AG04450 (cell line): ENCODE data around the gene CSNK2B. TPM values are rescaled to one million over a fixed set of nuclear protein-coding genes. Genes with fewer than 3 reads are reported as not detected.

Experiments
- CTCF ChIA-PET: fragments of 300-600, 350-600 bp; formaldehyde crosslinking; extraction: SDS; loops from one replicate; lab custom pipeline; 2022; ENCODE audit warnings: antibody characterized with exemption, inconsistent platforms; lab: Charles Lee
- POLR2A ChIA-PET: fragments of 350-600 bp; formaldehyde crosslinking; extraction: SDS; loops from one replicate; lab custom pipeline; 2021; ENCODE audit warnings: antibody characterized with exemption, inconsistent platforms; lab: Yijun Ruan, JAX
- DNase-seq: peaks from one replicate; pipeline ENCODE4 v3.0.0-alpha.2; 2011; ENCODE audit warnings: low read depth, low spot score
- H3K27ac ChIP-seq: one replicate; pipeline ENCODE4 v1.5.1; 2012; ENCODE audit warnings: low read depth, low read length, control low read depth
- H3K27me3 ChIP-seq: one replicate; pipeline ENCODE4 v1.6.0; 2012; ENCODE audit warnings: low read length; ENCODE audit not compliant: control insufficient read depth, insufficient read depth
- H3K4me3 ChIP-seq: 2 replicates; pipeline ENCODE4 v1.5.1; 2011; ENCODE audit warnings: mild to moderate bottlenecking, low read depth, low read length, control low read depth
- H3K9me3 ChIP-seq: 2 replicates; pipeline ENCODE4 v1.5.1; 2012; ENCODE audit warnings: low read length; ENCODE audit not compliant: control insufficient read depth, insufficient read depth
- polyA plus RNA-seq: library from polyadenylated mRNA; depleted of rRNA; stranded (reverse); fragments of >200 nt; gene quantifications from 2 replicates; pipeline ENCODE4 v1.2.3, GENCODE V29; 2011
- TF ChIP-seq, protein P1 (sequence below): IDR thresholded peaks from 2 replicates; pipeline ENCODE4 v1.5.1; 2011; ENCODE audit warnings: low read depth, low read length, control low read depth, inconsistent platforms

The CSNK2B gene
- polyA plus RNA-seq, 1 experiment = 80.1 TPM

DNA sequence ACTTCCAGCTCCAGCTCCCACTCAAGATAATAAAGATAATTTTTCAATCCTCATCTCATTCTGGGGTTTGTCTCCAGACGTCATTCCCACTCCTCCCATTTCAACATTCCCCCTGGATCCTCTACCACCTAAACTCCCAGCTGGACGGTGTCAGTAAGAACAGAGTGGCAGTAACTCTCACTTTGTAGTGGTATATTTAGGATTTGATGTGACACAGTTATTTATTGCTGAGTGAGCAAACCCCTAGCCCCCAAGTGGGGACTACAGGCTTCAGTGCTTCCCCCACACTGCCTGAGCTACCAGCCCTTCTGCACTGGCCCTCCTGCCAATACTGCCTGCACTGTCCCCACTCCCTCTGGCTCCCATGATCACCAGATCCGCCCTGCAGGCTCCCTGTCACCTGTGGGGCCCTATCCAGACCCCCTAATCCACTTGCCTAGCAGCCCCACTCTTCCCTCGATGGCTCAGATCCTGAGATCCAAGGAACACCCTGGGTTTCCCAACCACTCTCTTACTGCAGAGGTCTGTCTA, 7.7 kb upstream of the CSNK2B start:
- ChIA-PET POLR2A (interaction anchor here (0.5 kb wide), 1 partner anchor 40 kb away, joined by 3 read pairs; no protein-coding TSS in a partner anchor), CTCF (interaction anchor here (1.1 kb wide), 1 partner anchor 60 kb away, joined by 4 read pairs; no protein-coding TSS in a partner anchor)
- TF ChIP-seq, protein P1, sequence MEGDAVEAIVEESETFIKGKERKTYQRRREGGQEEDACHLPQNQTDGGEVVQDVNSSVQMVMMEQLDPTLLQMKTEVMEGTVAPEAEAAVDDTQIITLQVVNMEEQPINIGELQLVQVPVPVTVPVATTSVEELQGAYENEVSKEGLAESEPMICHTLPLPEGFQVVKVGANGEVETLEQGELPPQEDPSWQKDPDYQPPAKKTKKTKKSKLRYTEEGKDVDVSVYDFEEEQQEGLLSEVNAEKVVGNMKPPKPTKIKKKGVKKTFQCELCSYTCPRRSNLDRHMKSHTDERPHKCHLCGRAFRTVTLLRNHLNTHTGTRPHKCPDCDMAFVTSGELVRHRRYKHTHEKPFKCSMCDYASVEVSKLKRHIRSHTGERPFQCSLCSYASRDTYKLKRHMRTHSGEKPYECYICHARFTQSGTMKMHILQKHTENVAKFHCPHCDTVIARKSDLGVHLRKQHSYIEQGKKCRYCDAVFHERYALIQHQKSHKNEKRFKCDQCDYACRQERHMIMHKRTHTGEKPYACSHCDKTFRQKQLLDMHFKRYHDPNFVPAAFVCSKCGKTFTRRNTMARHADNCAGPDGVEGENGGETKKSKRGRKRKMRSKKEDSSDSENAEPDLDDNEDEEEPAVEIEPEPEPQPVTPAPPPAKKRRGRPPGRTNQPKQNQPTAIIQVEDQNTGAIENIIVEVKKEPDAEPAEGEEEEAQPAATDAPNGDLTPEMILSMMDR = no peak
- Histone ChIP-seq H3K27ac (no peak overlapping the region), H3K4me3 (no peak overlapping the region), H3K27me3 (no peaks in the 10 kb centered on the region), H3K9me3 (no peaks in the 10 kb centered on the region; the same call in 1 of the 2 replicates)
- DNase-seq = no peak

GRCh38 chr6:31658983-31659648, 6.8 kb upstream of the CSNK2B start:
- Histone ChIP-seq H3K9me3 (no peaks in the 10 kb centered on the region; the same call in 1 of the 2 replicates), H3K27ac (no peak overlapping the region), H3K27me3 (no peaks in the 10 kb centered on the region), H3K4me3 (peak overlapping the region; percentile 94)
- TF ChIP-seq, protein P1 = no peak
- DNase-seq = no peak
- POLR2A ChIA-PET = interaction anchor here (0.6 kb wide), 1 partner anchor 120 kb away, joined by 3 read pairs; no protein-coding TSS in a partner anchor
- CTCF ChIA-PET = no interaction called here

DNA sequence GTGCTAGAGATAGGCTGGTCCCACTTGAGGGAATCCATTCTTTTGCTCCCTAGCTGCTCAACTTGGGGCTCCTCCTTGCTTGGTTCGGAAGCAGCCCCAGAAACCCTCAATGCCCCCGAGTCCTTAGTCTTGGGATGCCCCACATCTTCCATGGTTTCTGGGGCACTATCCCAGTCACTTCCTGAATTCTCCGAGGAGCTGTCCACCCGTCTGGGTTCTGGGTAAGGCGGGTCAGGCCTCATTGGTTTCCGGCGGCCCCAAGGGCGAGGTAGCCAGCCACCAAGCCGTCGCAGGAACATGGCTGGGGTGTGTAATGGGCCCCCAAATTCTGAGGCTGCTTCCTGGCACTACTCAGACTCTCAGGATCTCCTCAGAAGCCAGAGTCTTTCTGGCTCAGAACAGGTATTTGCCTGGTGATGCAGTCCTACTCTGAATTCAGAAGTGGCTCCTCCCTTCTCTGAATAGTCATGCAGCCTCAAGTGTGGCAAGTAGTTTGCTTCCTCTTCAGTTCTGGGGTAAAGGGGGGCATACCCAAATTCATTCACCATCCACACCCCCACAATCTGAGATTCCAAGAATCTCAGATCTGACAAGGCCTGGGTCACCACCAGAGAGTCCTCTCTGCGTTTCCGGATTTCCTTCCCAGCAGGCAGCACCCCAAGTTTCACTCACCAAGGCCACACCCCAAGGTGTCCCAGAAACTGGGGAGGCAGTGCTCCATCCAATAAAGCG, 6.1 kb upstream of the CSNK2B start:
- CTCF ChIA-PET = no interaction called here
- POLR2A ChIA-PET = interaction anchor here (0.6 to 1.3 kb wide), 4 partner anchors 8 to 168 kb away, joined by 3 to 20 read pairs (median 5); partner anchors contain the start of genes BAG6, HSPA1A, HSPA1B and HSPA1L
- Histone ChIP-seq H3K27me3 (no peaks in the 10 kb centered on the region), H3K27ac (peak overlapping the region; percentile 61), H3K4me3 (peak overlapping the region; percentile 94), H3K9me3 (no peaks in the 10 kb centered on the region; the same call in 1 of the 2 replicates)
- TF ChIP-seq, protein P1 = no peak
- no peak for DNase-seq

- Histone ChIP-seq H3K27me3 (no peaks in the 10 kb centered on the region), H3K4me3 (peak within 1 kb of the TSS; percentile 94), H3K27ac (peak within 1 kb of the TSS; percentile 78), H3K9me3 (no peaks in the 10 kb centered on the region; the same call in 1 of the 2 replicates)
- ChIA-PET POLR2A (interaction anchor here (0.8 to 1.3 kb wide), 5 partner anchors 8 to 167 kb away, joined by 3 to 20 read pairs (median 7); partner anchors contain the start of genes BAG6, HSPA1A, HSPA1B and HSPA1L), CTCF (interaction anchor here (0.6 kb wide), 2 partner anchors 52 to 120 kb away, joined by 4 to 6 read pairs; no protein-coding TSS in a partner anchor)
- DNase-seq = no peak
- TF ChIP-seq, protein P1 = no peak
Observed at GRCh38 chr6:31660381-31661261, 5.3 kb upstream of the CSNK2B start, which contains the start of gene C6orf47. C6orf47 (minus strand) TSS chr6:31660778; CDS start chr6:31659947, 831 bp downstream.
